GM12801 (cell line): Measurements from ENCODE around the gene ADD2.

Source experiments
- CTCF ChIP-seq: IDR thresholded peaks from one replicate; pipeline ENCODE4 v1.5.1; 2011; ENCODE audit warnings: control low read depth; ENCODE audit not compliant: insufficient read length; ENCODE audit errors: extremely low read depth

The ADD2 gene

GRCh38 chr2:70778676-70779075 is 10.7 kb upstream of the ADD2 start:
- no peak for TF ChIP-seq CTCF

- no peak for TF ChIP-seq CTCF
These were observed 9.4 kb upstream of the ADD2 start for GRCh38 chr2:70777450-70777849.

GRCh38 chr2:70776266-70776665 is 8.3 kb upstream of the ADD2 start:
- TF ChIP-seq CTCF = no peak

GRCh38 chr2:70775141-70775540 is 7.1 kb upstream of the ADD2 start:
- TF ChIP-seq CTCF = no peak

- no peak for TF ChIP-seq CTCF
These were observed 4.6 kb upstream of the ADD2 start for GRCh38 chr2:70772486-70773155.

- TF ChIP-seq CTCF = no peak
These were observed 3.4 kb upstream of the ADD2 start for GRCh38 chr2:70771446-70771845.

GRCh38 chr2:70769450-70769849 is 1.4 kb upstream of the ADD2 start:
- no peak for TF ChIP-seq CTCF
